GM18861 (cell line): ENCODE measurements around the gene PTGR3.

Source experiments
- ATAC-seq: cut with Tn5 transposase; IDR thresholded peaks from one replicate; pipeline ENCODE4 v1.9.1; 2021; ENCODE audit not compliant: unreplicated experiment

The PTGR3 gene

GRCh38 chr18:75172299-75173124, 36.4 kb downstream of the PTGR3 start:
- ATAC-seq = no peak

- ATAC-seq = no peak
Observed at GRCh38 chr18:75170916-75171315, 38.0 kb downstream of the PTGR3 start.

GRCh38 chr18:75170022-75170789, 38.7 kb downstream of the PTGR3 start:
- no peak for ATAC-seq

- ATAC-seq = no peak
Observed at GRCh38 chr18:75169411-75169810, 39.5 kb downstream of the PTGR3 start.

DNA sequence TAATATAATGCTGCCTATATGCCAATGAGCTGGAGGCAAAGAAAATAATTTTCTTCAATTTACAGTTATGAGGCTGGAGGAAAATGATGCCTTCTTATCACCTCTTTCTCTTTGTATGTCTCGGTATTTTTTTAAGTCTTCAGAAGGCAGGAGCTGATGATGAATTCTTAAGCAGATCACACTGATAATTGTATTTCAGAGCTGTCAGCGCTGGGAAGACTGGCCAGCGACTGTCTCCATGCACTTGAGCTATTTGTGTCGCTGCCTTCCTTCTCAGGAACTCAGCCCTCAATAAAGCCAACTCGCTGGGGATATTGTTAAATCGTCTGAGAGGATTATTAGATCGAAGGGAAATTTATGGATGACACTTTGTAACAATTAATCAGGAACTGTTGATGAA, 40.3 kb downstream of the PTGR3 start:
- ATAC-seq = no peak

DNA sequence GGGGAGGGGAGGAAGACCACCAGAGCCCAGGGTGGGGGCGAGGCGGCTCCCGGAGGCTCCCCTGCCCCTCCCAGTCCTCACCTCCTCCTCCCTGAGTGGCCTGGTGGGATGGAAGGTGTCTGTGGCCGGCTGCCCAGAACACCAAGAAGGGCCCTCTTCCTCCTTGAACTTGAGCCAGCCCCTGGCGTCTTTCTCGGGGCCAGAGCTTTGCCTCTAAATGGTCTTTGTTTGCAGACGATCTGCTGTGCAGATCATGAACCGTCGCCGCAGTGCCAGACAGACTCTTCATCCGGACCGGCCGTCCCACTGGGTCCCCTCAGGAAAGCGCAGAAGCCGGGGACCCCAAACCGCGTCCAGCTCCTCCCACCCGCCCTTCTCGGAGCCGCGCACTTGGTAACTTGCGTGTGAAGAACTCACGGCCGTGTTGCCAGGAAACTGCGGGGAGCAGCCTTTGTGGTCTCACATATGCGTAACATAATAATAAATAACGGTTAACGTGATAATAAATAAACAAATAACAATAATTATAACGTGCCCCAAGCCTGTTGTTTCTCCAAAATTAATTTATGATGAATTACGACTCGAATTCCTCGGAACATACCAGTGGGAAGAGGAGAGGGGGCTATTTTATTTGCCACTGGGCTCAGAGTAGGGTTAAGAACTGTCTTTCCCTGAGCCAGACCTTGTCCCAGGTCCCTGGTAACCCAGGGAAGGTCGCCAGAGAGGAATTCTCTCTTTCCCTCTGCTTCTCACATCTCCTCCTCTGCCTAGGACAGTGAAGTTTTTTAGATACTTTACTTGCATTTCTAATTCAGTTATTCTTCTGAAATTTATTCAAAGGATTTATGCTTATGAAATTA, 41.0 kb downstream of the PTGR3 start:
- no peak for ATAC-seq

DNA sequence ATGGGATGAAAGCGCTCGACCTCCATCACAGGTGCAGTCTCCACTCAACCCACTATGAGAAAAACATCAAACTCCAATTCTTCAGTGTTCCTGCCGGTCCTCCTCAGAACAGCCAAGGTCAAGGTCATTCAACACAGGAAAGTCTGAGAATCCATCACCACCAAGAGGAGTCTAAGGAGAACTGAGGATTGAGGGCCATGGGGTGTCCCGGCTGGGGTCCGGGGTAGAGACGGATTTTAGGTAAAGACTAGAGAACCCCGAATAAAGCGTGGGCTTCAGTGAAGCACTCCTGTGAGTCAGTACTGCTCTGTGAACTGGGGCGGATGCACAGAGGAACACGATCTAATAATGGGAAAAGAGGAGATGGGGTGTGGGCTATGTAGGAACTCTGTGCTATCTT, 41.8 kb downstream of the PTGR3 start:
- ATAC-seq = no peak

DNA sequence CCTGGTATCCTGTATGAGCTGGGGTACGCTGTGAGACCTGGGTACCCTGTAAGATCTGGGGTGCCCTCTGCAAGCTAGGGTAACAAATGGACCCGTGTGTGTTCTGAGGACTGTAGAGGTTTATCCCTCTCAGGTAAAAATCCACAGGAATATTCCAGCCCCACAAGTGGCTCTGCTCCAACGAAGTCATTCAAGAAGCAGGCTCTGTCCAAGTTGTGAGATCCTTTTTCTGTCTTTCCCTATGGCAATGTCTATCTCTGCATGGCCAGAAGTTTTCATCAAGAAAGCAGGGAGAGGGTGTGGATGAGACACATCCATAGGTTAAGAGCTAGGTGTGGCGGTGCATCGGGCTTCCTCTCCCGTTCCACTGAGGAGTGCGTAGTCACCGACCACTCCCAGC, 43.0 kb downstream of the PTGR3 start:
- ATAC-seq = no peak

GRCh38 chr18:75164479-75164878, 44.5 kb downstream of the PTGR3 start:
- no peak for ATAC-seq

GRCh38 chr18:75163736-75164135, 45.2 kb downstream of the PTGR3 start:
- ATAC-seq = no peak

- no peak for ATAC-seq
Observed at GRCh38 chr18:75162978-75163377, 46.0 kb downstream of the PTGR3 start.

DNA sequence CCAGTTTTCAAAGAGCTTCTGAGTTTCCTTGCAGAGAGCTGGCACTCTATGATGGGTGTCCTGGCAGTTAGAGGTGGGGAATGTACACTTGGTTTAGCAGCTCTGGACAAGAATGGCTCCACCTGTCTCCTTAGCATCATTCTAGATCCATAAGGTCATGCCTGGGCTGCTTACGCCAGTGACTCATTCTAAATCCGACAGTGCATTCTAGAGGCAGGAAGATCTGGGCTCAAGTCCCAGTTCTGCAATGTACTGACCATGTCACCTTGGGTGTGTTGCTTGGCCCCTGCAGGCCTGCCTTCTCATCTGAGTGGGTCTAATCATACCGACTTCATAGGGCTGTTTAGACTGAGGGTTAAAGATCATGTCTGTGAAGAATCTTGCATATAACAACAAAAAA, 46.5 kb downstream of the PTGR3 start:
- ATAC-seq = no peak

- ATAC-seq = no peak
Observed at GRCh38 chr18:75161256-75162028, 47.5 kb downstream of the PTGR3 start.

GRCh38 chr18:75160364-75160763, 48.6 kb downstream of the PTGR3 start:
- no peak for ATAC-seq

GRCh38 chr18:75159646-75160356, 49.1 kb downstream of the PTGR3 start:
- ATAC-seq = no peak

DNA sequence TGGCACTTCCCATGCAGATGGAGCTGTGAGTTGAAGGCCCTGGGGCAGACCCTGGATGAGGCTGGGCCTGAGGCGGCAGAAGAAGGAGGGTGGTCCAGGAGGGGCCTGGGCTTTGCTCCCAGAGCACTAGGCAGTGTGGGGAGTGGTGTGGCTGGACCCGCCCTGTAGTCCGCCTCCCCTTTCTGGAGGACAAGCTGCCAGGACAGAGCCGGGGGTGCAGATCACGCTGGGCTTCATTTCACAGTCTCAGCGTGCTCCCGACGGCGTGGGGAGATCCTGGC, 49.8 kb downstream of the PTGR3 start:
- no peak for ATAC-seq
